Measurements from ENCODE around the gene CPSF7. TPM values are rescaled to one million over a fixed set of nuclear protein-coding genes. Genes with fewer than 3 reads are reported as not detected.
"Not testable (repeated sequence)": the region's sequence is repeated elsewhere in the genome, so short reads cannot be mapped to it uniquely, and the experiment has no call there.

The CPSF7 gene
- total RNA-seq, 1 experiment from 2014 or later = 96.1 TPM

DNA sequence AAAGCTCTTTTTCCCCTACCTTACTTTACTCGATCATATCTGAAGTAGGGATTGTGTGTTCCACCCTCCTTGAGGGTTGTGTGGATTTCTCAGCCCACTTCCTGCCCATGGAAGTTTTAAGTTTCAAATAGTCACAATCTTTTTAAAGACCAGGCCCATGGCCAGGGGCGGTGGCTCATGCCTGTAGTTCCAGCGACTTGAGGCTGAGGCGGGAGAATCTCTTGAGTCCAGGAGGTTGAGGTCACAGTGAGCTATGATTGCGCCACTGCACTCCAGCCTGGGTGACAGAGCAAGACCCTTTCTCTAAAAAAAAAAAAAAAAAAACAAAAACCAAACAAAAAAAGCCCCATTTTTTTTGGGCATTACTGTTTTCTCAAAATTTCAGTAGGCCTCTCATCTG is 42.5 kb upstream of the CPSF7 start:
- POLR2A ChIA-PET = interaction anchor here (0.6 to 0.7 kb wide), 2 partner anchors 22 to 110 kb away, joined by 4 to 7 read pairs; no protein-coding TSS in a partner anchor
- no peak for ATAC-seq
- no peaks in the 10 kb centered on the region for H3K27me3 ChIP-seq (ENCODE audit: control insufficient read depth, insufficient read depth, low read length)
- TF ChIP-seq SIN3A (IDR thresholded peaks at IDR 0.05; ENCODE audit: borderline replicate concordance, insufficient read depth, low read depth, low read length) = no peak
- TF ChIP-seq POLR2AphosphoS5 (IDR thresholded peaks at IDR 0.05; ENCODE audit: low read depth, low read length) = no peak
- TF ChIP-seq TCF7L2 (IDR thresholded peaks at IDR 0.05; ENCODE audit: low read depth, low read length) = no peak
- TF ChIP-seq, protein P1, sequence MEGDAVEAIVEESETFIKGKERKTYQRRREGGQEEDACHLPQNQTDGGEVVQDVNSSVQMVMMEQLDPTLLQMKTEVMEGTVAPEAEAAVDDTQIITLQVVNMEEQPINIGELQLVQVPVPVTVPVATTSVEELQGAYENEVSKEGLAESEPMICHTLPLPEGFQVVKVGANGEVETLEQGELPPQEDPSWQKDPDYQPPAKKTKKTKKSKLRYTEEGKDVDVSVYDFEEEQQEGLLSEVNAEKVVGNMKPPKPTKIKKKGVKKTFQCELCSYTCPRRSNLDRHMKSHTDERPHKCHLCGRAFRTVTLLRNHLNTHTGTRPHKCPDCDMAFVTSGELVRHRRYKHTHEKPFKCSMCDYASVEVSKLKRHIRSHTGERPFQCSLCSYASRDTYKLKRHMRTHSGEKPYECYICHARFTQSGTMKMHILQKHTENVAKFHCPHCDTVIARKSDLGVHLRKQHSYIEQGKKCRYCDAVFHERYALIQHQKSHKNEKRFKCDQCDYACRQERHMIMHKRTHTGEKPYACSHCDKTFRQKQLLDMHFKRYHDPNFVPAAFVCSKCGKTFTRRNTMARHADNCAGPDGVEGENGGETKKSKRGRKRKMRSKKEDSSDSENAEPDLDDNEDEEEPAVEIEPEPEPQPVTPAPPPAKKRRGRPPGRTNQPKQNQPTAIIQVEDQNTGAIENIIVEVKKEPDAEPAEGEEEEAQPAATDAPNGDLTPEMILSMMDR (IDR thresholded peaks at IDR 0.05) = no peak
- TF ChIP-seq, protein P2, sequence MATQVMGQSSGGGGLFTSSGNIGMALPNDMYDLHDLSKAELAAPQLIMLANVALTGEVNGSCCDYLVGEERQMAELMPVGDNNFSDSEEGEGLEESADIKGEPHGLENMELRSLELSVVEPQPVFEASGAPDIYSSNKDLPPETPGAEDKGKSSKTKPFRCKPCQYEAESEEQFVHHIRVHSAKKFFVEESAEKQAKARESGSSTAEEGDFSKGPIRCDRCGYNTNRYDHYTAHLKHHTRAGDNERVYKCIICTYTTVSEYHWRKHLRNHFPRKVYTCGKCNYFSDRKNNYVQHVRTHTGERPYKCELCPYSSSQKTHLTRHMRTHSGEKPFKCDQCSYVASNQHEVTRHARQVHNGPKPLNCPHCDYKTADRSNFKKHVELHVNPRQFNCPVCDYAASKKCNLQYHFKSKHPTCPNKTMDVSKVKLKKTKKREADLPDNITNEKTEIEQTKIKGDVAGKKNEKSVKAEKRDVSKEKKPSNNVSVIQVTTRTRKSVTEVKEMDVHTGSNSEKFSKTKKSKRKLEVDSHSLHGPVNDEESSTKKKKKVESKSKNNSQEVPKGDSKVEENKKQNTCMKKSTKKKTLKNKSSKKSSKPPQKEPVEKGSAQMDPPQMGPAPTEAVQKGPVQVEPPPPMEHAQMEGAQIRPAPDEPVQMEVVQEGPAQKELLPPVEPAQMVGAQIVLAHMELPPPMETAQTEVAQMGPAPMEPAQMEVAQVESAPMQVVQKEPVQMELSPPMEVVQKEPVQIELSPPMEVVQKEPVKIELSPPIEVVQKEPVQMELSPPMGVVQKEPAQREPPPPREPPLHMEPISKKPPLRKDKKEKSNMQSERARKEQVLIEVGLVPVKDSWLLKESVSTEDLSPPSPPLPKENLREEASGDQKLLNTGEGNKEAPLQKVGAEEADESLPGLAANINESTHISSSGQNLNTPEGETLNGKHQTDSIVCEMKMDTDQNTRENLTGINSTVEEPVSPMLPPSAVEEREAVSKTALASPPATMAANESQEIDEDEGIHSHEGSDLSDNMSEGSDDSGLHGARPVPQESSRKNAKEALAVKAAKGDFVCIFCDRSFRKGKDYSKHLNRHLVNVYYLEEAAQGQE (IDR thresholded peaks at IDR 0.05; ENCODE audit: insufficient read depth in 1 of 2, low read depth in 2 of 2, low read length in 1 of 2) = no peak
- no peaks in the 10 kb centered on the region for H3K4me1 ChIP-seq (ENCODE audit: control insufficient read depth, insufficient read depth, low read length)
- no peak overlapping the region for H3K4me3 ChIP-seq (ENCODE audit: low read depth in 2 of 2, low read length in 2 of 2)
- no peak for DNase-seq (ENCODE audit: low read depth, low spot score)
- H3K36me3 ChIP-seq (ENCODE audit: control insufficient read depth, insufficient read depth, low read length) = no peaks in the 10 kb centered on the region
- intact Hi-C loops (cut with micrococcal nuclease; ENCODE audit: unreplicated experiment) = no loop called here
- in situ Hi-C loops (cut with HindIII; ENCODE audit: low pct_unique_long_range_greater_than_20kb, low sequenced_read_pairs) = no loop called here
- BruUV-seq (replicated peaks) = no TSS peak
- H3K27ac ChIP-seq (ENCODE audit: low read length) = no peak overlapping the region
- H3K9me3 ChIP-seq (ENCODE audit: control insufficient read depth, insufficient read depth, low read depth, low read length) = no peaks in the 10 kb centered on the region
- CTCF ChIA-PET = interaction anchor here (0.6 kb wide), 1 partner anchor 21 kb away, joined by 6 read pairs; no protein-coding TSS in a partner anchor

DNA sequence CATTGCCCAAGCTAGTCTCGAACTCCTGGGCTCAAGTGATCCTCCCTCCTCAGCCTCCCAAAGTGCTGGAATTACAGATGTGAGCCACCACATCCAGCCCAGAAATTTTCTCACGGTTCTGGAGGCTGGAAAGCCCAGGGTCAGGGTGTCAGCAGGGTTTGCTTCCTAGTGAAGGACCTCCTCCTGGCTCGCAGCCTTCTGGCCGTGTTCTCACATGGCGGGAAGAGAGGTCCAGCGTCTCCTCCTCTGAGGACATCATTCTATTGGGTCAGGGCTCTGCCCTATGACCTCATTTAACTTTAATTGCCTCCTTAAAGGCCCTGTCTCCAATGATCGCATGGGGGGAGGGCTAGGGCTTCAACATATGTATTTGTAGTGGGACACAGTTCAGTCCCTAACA is 38.2 kb upstream of the CPSF7 start:
- Histone ChIP-seq H3K4me3 (ENCODE audit: low read depth in 2 of 2, low read length in 2 of 2) (no peak overlapping the region), H3K36me3 (ENCODE audit: control insufficient read depth, insufficient read depth, low read length) (no peaks in the 10 kb centered on the region), H3K27ac (ENCODE audit: low read length) (no peak overlapping the region), H3K27me3 (ENCODE audit: control insufficient read depth, insufficient read depth, low read length) (no peaks in the 10 kb centered on the region), H3K4me1 (ENCODE audit: control insufficient read depth, insufficient read depth, low read length) (no peaks in the 10 kb centered on the region), H3K9me3 (ENCODE audit: control insufficient read depth, insufficient read depth, low read depth, low read length) (no peaks in the 10 kb centered on the region)
- TF ChIP-seq, protein P2 (IDR thresholded peaks at IDR 0.05; ENCODE audit: insufficient read depth in 1 of 2, low read depth in 2 of 2, low read length in 1 of 2) = no peak
- no peak for TF ChIP-seq POLR2AphosphoS5 (IDR thresholded peaks at IDR 0.05; ENCODE audit: low read depth, low read length)
- TF ChIP-seq SIN3A (IDR thresholded peaks at IDR 0.05; ENCODE audit: borderline replicate concordance, insufficient read depth, low read depth, low read length) = no peak
- TF ChIP-seq, protein P1 (IDR thresholded peaks at IDR 0.05) = no peak
- TF ChIP-seq TCF7L2 (IDR thresholded peaks at IDR 0.05; ENCODE audit: low read depth, low read length) = no peak
- ATAC-seq = no peak
- in situ Hi-C loops (cut with HindIII; ENCODE audit: low pct_unique_long_range_greater_than_20kb, low sequenced_read_pairs) (no loop called here), intact Hi-C loops (cut with micrococcal nuclease; ENCODE audit: unreplicated experiment) (no loop called here)
- CTCF ChIA-PET = no interaction called here
- BruUV-seq (replicated peaks) = no TSS peak
- POLR2A ChIA-PET = no interaction called here
- DNase-seq (ENCODE audit: low read depth, low spot score) = no peak

DNA sequence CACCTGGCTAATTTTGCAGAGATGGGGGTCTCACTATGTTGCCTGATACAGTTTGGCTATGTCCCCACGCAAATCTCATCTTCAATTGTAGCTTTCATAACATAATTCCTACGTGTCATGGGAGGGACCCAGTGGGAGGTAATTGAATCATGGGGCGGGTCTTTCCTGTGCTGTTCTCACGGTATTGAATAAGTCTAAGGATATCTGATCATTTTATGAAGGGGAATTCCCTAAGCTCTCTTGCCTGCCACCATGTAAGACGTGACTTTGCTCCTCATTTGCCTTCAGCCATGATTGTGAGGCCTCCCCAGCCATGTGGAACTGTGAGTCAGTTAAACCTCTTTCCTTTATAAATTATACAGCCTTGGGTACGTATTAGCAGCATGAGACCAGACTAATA is 37.8 kb upstream of the CPSF7 start:
- CTCF ChIA-PET = not testable (repeated sequence)

More for the DNA sequence above, 37.8 kb upstream of the CPSF7 start:
- BruUV-seq (replicated peaks); intact Hi-C loops (cut with micrococcal nuclease; ENCODE audit: unreplicated experiment); H3K9me3 ChIP-seq (ENCODE audit: control insufficient read depth, insufficient read depth, low read depth, low read length); H3K36me3 ChIP-seq (ENCODE audit: control insufficient read depth, insufficient read depth, low read length); ATAC-seq; H3K4me3 ChIP-seq (ENCODE audit: low read depth in 2 of 2, low read length in 2 of 2); DNase-seq (ENCODE audit: low read depth, low spot score); H3K27me3 ChIP-seq (ENCODE audit: control insufficient read depth, insufficient read depth, low read length); in situ Hi-C loops (cut with HindIII; ENCODE audit: low pct_unique_long_range_greater_than_20kb, low sequenced_read_pairs); H3K27ac ChIP-seq (ENCODE audit: low read length); H3K4me1 ChIP-seq (ENCODE audit: control insufficient read depth, insufficient read depth, low read length); POLR2A ChIA-PET: not testable (repeated sequence)
